ENCODE measurements around the gene FBXL2.

Gene FBXL2

DNA sequence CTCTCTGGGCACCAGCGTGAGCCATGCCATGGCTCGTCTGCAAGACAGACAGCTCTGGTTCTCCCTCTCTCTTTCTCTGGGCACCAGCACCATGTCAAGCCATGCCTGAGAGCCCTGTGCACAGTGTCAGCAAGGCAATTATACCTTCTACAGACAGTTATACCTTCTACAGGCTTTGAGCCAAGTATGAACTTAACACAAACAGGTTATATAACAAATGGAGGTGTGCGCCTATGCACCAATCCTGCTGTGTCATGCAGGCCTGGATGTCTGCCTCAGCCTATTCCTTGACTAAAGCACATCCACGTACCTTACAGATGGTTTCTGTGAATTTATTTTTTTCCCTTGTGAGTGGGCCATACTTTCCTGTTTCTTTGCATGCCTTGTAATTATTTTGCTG lies 5.9 kb upstream of the FBXL2 start:
- H3K27me3 Mint-ChIP-seq: peaks cover 49 to 61% of the 10 kb centered on the region in 2 donors
- H3K4me3 Mint-ChIP-seq: no peak overlapping the region
- no peak for DNase-seq
- H3K36me3 Mint-ChIP-seq (ENCODE audit: insufficient read depth): no peaks in the 10 kb centered on the region
- no peak for ATAC-seq (replicated peaks)
- H3K9me3 Mint-ChIP-seq: no peaks in the 10 kb centered on the region
- H3K4me1 Mint-ChIP-seq (ENCODE audit: low read depth in 2 of 2): no peaks in the 10 kb centered on the region
- no peak overlapping the region for H3K27ac Mint-ChIP-seq

DNA sequence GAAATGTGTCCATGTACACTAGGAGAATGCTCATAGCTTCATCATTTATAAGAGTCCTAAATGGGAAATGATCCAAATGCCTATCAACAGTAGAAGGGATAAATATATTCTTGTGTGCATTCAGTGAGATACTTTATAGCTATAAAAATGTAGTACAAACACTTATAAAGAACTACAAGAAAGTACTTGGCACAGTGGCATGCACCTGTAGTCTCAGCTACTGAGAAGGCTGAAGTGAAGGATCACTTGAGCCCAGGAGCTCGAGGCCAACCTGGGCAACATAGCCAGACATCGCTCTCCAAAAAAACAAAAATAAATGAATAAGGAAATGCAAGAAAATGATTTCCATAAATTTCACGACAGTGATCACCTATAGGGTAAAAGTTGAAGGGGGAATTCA lies 3.6 kb upstream of the FBXL2 start:
- Mint-ChIP-seq H3K4me1 (ENCODE audit: low read depth in 2 of 2) (peaks cover 3 to 10% of the 10 kb centered on the region in 2 donors), H3K27ac (no peak overlapping the region), H3K27me3 (peaks cover 52 to 56% of the 10 kb centered on the region in 2 donors), H3K4me3 (no peak overlapping the region), H3K36me3 (ENCODE audit: insufficient read depth) (no peaks in the 10 kb centered on the region), H3K9me3 (no peaks in the 10 kb centered on the region)
- no peak for DNase-seq
- no peak for ATAC-seq (replicated peaks)

DNA sequence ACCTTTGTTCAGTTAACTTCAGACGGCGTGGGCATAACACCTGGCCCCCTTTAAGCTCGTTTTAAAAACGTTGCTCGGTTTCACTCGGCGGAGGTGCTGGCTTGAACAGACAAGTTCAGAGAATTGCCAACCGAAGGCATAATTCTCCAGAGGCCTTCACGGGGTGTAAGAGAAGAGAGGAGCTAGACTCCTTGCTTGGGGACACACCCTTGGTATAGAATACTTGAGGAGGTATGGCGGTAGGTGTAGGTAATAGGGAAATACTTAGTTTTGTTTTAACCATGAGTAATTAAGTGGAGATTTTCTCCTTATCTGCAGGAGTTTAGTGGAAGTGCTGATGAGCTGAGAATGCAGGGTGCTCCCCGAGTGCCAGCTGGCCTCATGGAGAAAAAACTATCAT lies 921 bp downstream of the FBXL2 start:
- Mint-ChIP-seq H3K4me3 (peak overlapping the region in 1 of 2 donors; percentile 49), H3K4me1 (ENCODE audit: low read depth in 2 of 2) (peaks cover 3 to 10% of the 10 kb centered on the region in 2 donors), H3K9me3 (no peaks in the 10 kb centered on the region), H3K36me3 (ENCODE audit: insufficient read depth) (no peaks in the 10 kb centered on the region), H3K27ac (no peak overlapping the region), H3K27me3 (peaks cover 51 to 52% of the 10 kb centered on the region in 2 donors)
- no peak for DNase-seq
- no peak for ATAC-seq (replicated peaks)

DNA sequence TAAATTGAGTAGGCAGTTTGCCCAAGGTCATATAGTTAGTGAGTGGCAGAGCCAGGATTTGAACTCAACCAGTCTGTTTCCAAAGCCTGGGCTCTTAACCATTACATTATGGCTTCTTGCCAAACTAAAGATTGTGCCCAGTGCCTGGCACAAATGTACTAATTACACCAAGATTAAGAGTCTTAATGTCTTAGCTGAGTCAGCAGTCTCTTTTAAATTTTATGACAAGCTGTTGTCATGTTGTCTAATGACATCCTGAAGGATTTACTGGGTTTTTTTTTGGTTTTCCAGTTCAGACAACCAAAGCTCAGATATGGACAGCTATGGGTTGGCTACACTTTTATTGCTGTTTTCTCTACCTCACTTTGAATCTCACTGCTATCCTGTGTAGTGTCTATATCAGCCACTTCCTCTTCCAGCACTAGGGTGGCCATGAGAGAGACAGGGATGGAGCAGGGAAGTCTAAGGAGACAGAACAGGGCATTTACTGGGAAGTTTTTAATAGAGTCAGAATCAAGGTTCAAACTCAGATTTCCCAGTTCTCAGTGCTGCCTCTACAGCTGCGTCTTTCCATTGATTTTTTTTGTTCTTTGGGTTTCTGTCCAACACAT lies 10.5 kb downstream of the FBXL2 start:
- DNase-seq: no peak
- Mint-ChIP-seq H3K4me1 (ENCODE audit: low read depth in 2 of 2) (no peaks in the 10 kb centered on the region), H3K27ac (no peak overlapping the region), H3K27me3 (peaks cover 48 to 60% of the 10 kb centered on the region in 2 donors), H3K9me3 (peaks cover 0 to 4% of the 10 kb centered on the region in 2 donors), H3K4me3 (no peak overlapping the region), H3K36me3 (ENCODE audit: insufficient read depth) (no peaks in the 10 kb centered on the region)
- ATAC-seq (replicated peaks): no peak

DNA sequence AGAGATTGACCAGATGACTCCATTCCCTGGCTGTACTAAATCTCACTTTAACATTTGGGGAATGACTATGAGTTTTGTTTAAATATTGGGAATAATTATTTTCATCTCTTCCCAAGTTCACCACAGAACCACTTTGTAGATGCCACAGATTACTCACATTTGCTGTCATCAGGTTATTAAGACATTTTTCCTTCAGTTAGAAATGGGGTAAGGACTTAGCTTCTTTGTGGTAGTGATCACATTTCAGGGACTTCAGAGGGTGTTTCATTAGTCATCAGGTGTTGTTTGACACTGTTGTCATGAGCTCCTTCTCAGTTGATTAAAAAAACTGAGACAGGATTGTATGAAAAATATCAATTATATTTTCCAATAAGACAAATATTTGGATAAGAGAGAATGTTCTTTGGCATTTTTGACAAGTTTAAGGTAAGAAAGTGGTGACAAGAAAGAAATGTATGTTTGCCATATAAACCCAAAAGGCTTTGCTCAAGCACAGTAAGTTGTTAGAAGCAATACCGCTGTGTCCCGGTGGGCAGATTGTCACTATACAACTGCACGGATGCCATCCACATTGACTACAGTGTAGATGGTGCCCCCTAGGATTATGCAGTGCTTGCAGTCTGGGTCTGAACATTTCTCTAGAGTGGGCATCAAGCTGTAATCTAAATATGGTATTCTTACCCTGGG lies 22.3 kb downstream of the FBXL2 start:
- ATAC-seq (replicated peaks) (no peak), DNase-seq (no peak)

DNA sequence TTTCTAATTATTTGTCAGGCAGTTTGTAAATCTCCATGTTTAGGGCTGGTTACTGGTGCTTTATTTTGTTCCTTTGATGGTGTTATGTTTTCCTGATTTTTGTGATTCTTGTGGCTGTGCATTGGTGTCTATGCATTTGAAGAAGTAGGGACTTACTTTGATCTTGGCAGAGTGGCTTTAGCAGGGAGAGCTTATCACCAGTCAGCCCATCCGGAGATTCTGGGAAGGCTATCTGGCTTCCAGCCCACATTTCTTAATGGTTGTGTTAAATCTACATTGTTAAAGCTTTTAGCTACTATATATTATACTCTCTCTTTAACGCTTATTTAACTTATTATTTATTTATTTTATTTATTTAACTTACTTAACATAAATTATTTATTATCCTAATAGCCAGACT lies 35.1 kb downstream of the FBXL2 start:
- H3K4me1 Mint-ChIP-seq (ENCODE audit: low read depth in 2 of 2): no peaks in the 10 kb centered on the region
- H3K4me3 Mint-ChIP-seq: no peak overlapping the region
- H3K9me3 Mint-ChIP-seq: peaks cover 3 to 7% of the 10 kb centered on the region in 2 donors
- no peak overlapping the region for H3K27ac Mint-ChIP-seq
- H3K36me3 Mint-ChIP-seq (ENCODE audit: insufficient read depth): no peaks in the 10 kb centered on the region
- H3K27me3 Mint-ChIP-seq: peaks cover 34 to 37% of the 10 kb centered on the region in 2 donors
- ATAC-seq (replicated peaks) (no peak), DNase-seq (no peak)

More for the DNA sequence above, 22.3 kb downstream of the FBXL2 start:
- Mint-ChIP-seq H3K36me3 (ENCODE audit: insufficient read depth) (peaks cover 3% of the 10 kb centered on the region), H3K4me3 (no peak overlapping the region), H3K27ac (no peak overlapping the region), H3K27me3 (peaks cover 0 to 8% of the 10 kb centered on the region in 2 donors), H3K9me3 (no peaks in the 10 kb centered on the region), H3K4me1 (ENCODE audit: low read depth in 2 of 2) (no peaks in the 10 kb centered on the region)

DNA sequence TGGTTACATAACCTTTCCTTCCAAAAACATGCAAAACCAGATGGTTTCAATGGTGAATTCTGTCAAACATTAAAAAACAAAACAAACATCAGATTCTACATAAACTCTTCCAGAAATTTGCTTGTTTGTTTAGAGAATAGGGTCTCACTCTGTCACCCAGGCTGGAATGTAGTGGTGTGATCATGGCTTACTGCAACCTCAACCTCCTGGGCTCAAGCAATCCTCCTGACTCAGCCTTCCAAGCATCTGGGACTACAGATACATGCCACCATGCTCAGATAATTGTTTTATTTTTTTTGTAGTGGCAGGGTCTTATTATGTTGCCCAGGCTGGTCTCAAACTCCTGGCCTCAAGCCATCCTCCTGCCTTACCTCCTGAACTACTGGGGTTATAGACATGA lies 36.1 kb downstream of the FBXL2 start:
- ATAC-seq (replicated peaks) (no peak), DNase-seq (no peak)
- H3K4me1 Mint-ChIP-seq (ENCODE audit: low read depth in 2 of 2): peaks cover 0 to 2% of the 10 kb centered on the region in 2 donors
- peaks cover 3 to 7% of the 10 kb centered on the region in 2 donors for H3K9me3 Mint-ChIP-seq
- H3K27me3 Mint-ChIP-seq: peaks cover 31 to 36% of the 10 kb centered on the region in 2 donors
- H3K27ac Mint-ChIP-seq: no peak overlapping the region
- H3K36me3 Mint-ChIP-seq (ENCODE audit: insufficient read depth): no peaks in the 10 kb centered on the region
- no peak overlapping the region for H3K4me3 Mint-ChIP-seq

DNA sequence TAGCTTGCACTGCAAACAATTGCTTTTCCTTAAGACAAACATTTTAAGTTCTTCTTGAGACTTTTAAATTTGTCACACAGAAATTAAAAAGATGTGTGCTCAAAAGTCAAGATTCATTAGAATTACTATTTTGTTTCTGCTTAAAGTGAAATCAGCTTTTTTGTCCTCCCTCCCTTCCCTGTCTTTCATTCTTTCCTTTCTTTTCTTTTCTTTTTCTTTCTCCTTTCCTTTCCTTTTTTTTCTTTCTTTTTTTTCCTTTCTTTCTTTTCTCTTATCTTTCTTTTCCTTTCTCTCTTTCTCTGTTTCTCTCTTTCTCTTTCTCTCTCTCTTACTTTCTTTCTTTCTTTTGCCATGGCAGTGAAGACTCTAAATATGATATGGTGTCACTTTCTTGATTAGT lies 37.8 kb downstream of the FBXL2 start:
- Mint-ChIP-seq H3K36me3 (ENCODE audit: insufficient read depth) (no peaks in the 10 kb centered on the region), H3K4me1 (ENCODE audit: low read depth in 2 of 2) (peaks cover 0 to 4% of the 10 kb centered on the region in 2 donors), H3K9me3 (peaks cover 3 to 7% of the 10 kb centered on the region in 2 donors), H3K27ac (peak overlapping the region in 1 of 2 donors; percentile 4), H3K4me3 (no peak overlapping the region), H3K27me3 (peaks cover 24 to 33% of the 10 kb centered on the region in 2 donors)
- ATAC-seq (replicated peaks) (no peak), DNase-seq (no peak)

DNA sequence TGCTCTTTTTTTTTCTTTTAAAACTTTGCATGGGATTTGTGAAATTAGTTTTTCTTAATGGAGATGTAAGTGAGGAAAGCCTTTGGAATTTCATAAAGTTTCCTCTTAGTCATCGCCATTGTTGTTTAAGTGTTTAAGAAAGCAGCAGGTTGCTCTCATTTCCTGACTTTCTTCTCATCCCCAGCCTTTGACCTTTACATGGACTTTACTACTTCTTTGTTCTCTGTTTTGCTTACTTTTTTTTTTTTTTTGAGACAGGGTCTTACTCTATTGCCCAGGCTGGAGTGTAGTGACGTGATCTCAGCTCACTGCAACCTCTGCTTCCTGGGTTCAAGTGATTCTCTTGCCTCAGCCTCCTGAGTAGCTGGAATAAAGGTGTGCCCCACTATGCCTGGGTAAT lies 38.6 kb downstream of the FBXL2 start:
- ATAC-seq (replicated peaks): no peak
- peaks cover 24 to 33% of the 10 kb centered on the region in 2 donors for H3K27me3 Mint-ChIP-seq
- H3K4me1 Mint-ChIP-seq (ENCODE audit: low read depth in 2 of 2): peaks cover 0 to 4% of the 10 kb centered on the region in 2 donors
- no peak for DNase-seq
- H3K36me3 Mint-ChIP-seq (ENCODE audit: insufficient read depth): no peaks in the 10 kb centered on the region
- peaks cover 3 to 7% of the 10 kb centered on the region in 2 donors for H3K9me3 Mint-ChIP-seq
- no peak overlapping the region for H3K27ac Mint-ChIP-seq
- H3K4me3 Mint-ChIP-seq: no peak overlapping the region

DNA sequence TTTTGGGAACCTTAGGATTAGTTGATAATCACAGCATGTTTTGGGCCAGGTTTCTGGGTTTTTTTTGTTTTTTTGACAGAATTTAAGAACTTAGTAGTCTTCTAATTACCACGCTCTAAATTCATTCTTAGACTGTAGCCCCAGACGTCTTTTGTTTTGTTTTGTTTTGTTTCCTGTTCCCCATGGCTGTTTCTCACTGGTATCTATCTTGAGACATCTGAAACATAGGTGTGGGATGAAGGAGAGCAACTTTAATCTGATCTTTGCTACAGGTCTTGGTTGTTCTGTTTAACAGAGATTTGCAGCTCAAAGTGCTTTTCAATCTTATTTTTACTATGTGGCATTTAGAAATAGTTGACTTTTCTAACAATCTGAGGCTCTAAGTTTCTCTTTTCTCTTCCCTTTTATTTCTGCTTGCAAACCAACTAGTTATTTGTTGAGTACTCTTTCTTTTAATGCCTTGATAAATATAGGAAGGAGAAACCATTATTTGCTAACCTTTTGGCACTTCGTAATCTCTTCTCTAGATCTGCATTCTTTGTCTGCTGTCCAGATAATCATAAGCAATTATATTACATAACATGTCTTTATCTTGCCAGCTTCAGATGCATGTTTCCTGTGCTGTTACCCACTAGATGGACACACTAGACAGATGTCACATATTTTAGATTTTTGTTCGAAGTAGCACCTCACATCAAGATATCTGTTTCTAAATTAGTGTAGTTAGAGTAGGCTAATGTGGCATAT lies 40.9 kb downstream of the FBXL2 start:
- H3K4me1 Mint-ChIP-seq (ENCODE audit: low read depth in 2 of 2): peaks cover 0 to 4% of the 10 kb centered on the region in 2 donors
- no peak overlapping the region for H3K4me3 Mint-ChIP-seq
- H3K27ac Mint-ChIP-seq: no peak overlapping the region
- no peaks in the 10 kb centered on the region for H3K36me3 Mint-ChIP-seq (ENCODE audit: insufficient read depth)
- H3K9me3 Mint-ChIP-seq: no peaks in the 10 kb centered on the region
- DNase-seq (no peak), ATAC-seq (replicated peaks) (no peak)
- H3K27me3 Mint-ChIP-seq: peaks cover 18 to 29% of the 10 kb centered on the region in 2 donors

DNA sequence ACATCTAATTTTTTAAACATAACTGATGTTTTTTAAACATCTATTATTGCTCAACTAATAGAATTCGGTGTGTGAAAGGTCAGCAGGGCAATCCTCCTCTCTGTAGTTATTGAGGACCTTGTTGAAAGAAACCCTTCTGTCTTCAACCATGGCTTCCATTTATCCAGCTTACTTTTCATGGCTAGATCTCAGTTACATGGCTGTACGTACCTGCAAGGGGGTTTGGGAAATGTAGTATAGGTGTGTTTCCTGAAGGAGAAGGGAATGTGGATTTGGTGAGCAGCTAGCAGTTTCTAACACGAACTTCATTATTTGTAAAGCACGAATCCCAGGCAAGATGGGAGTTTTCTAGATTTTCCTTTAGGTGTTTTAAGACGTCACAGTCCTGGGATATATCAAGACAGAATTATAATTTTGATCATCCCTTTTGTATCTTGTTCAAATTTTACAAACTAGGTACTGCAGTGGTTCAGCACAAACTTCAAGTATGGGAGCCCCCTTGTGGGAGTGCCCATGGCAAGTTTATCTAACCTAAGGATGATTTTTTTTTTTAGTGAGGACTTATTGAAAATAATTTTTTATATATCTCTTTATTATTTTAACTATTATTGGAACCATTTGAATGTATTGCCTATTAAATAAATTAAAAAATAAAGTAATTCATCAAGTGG lies 41.6 kb downstream of the FBXL2 start:
- Mint-ChIP-seq H3K27me3 (peaks cover 25 to 36% of the 10 kb centered on the region in 2 donors), H3K36me3 (ENCODE audit: insufficient read depth) (no peaks in the 10 kb centered on the region)

DNA sequence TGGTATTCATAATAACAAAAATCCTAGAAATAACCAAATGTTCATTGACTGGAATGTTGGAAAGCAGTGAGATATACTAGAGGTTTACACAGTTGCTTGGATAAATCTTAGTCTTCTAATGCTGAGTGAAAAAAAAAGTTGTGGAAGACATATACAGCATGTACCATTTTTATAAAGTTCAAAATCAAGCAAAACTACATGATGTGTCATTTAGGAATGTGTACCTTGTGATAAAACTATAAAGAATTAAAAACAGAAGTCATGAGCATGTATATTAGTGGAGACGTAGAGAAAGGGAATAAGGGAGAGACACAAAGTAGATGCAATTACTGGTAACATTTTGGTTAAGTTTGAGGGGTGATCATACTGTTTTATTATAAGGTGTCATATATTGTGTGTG lies 45.2 kb downstream of the FBXL2 start:
- DNase-seq (no peak), ATAC-seq (replicated peaks) (no peak)
- Mint-ChIP-seq H3K4me1 (ENCODE audit: low read depth in 2 of 2) (peaks cover 0 to 4% of the 10 kb centered on the region in 2 donors), H3K9me3 (no peaks in the 10 kb centered on the region), H3K27ac (no peak overlapping the region), H3K27me3 (peaks cover 28 to 43% of the 10 kb centered on the region in 2 donors), H3K36me3 (ENCODE audit: insufficient read depth) (no peaks in the 10 kb centered on the region), H3K4me3 (no peak overlapping the region)

More for the DNA sequence above, 41.6 kb downstream of the FBXL2 start:
- no peak overlapping the region for H3K4me3 Mint-ChIP-seq
- no peaks in the 10 kb centered on the region for H3K9me3 Mint-ChIP-seq
- ATAC-seq (replicated peaks) (no peak), DNase-seq (no peak)
- peaks cover 0 to 4% of the 10 kb centered on the region in 2 donors for H3K4me1 Mint-ChIP-seq (ENCODE audit: low read depth in 2 of 2)
- H3K27ac Mint-ChIP-seq: no peak overlapping the region

DNA sequence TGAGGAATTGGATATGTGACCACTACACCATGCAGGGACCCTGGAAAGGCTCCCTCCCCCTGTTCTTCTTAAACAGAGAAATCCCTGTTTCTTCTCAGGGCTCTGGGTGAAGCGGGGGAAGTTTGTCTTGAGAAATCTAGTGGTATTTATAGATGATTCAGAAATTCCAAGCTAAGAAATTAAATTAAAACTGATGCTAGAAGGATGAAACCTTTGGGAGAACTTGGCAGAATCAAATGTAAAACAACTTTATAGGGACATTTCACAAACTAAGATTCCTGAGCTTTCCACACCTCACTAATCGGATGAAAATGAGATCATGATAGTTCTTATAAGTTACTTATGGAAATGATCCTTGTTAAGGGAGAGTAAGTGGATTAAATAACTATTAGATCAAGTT lies 54.2 kb downstream of the FBXL2 start:
- ATAC-seq (replicated peaks) (no peak), DNase-seq (no peak)
- Mint-ChIP-seq H3K36me3 (ENCODE audit: insufficient read depth) (no peaks in the 10 kb centered on the region), H3K4me1 (ENCODE audit: low read depth in 2 of 2) (no peaks in the 10 kb centered on the region), H3K4me3 (no peak overlapping the region), H3K9me3 (peaks cover 0 to 8% of the 10 kb centered on the region in 2 donors), H3K27me3 (peaks cover 17 to 43% of the 10 kb centered on the region in 2 donors), H3K27ac (no peak overlapping the region)
